Neural cell (in vitro differentiated cells): ENCODE data around the gene CHEK1.

Experiments
- EZH2 ChIP-seq: fragments of 200-600, 300-800 bp; shearing (Covaris generic), sonication (generic); IDR thresholded peaks from 2 replicates; pipeline ENCODE4 v1.6.1; 2014; ENCODE audit warnings: antibody characterized with exemption, low read length, borderline replicate concordance, mild to moderate bottlenecking; ENCODE audit not compliant: insufficient read depth, poor library complexity, severe bottlenecking
- SMC3 ChIP-seq: fragments of 450-650 bp; conservative IDR thresholded peaks from 2 replicates; pipeline ENCODE4 v1.6.1; 2014; ENCODE audit warnings: antibody characterized with exemption, mild to moderate bottlenecking, moderate library complexity; ENCODE audit not compliant: poor library complexity
- TAF1 ChIP-seq: IDR thresholded peaks from 2 replicates; pipeline ENCODE4 v1.6.1; 2012; ENCODE audit warnings: low read depth
- TF ChIP-seq, protein P1 (sequence below): fragments of 450-650 bp; IDR thresholded peaks from 2 replicates; pipeline ENCODE4 v1.5.1; 2014; ENCODE audit warnings: antibody characterized with exemption, mild to moderate bottlenecking, moderate library complexity; ENCODE audit not compliant: poor library complexity, severe bottlenecking

DNA sequence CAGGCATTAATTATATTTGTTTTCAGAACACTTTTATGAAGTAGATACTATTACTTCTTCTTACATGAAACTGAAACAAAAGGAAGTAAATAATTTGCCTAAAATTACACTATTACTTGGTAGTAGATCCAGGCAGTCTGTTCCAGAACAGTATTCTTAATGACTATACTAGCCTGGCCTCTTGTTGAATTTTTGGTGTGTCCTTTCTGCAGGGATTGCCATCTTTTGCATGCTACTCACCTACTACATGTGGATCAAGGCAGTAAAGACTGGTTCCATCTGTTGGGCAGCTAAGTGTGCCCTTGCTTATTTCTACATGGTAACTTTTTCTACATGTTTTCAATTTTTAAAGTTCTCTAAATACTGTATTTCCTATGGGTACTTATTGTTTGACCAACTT lies 19.5 kb upstream of the CHEK1 start:
- TF ChIP-seq, protein P1, sequence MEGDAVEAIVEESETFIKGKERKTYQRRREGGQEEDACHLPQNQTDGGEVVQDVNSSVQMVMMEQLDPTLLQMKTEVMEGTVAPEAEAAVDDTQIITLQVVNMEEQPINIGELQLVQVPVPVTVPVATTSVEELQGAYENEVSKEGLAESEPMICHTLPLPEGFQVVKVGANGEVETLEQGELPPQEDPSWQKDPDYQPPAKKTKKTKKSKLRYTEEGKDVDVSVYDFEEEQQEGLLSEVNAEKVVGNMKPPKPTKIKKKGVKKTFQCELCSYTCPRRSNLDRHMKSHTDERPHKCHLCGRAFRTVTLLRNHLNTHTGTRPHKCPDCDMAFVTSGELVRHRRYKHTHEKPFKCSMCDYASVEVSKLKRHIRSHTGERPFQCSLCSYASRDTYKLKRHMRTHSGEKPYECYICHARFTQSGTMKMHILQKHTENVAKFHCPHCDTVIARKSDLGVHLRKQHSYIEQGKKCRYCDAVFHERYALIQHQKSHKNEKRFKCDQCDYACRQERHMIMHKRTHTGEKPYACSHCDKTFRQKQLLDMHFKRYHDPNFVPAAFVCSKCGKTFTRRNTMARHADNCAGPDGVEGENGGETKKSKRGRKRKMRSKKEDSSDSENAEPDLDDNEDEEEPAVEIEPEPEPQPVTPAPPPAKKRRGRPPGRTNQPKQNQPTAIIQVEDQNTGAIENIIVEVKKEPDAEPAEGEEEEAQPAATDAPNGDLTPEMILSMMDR, result no peak
- TF ChIP-seq EZH2 (no peak), TAF1 (no peak), SMC3 (no peak)
